Natural killer cell treated with Interleukin-12 subunit alpha and Interleukin-12 subunit beta and Interleukin-15 and Interleukin-18, amount 100 ng/mL, for 72 hours (primary cell): ENCODE results near the gene DPP10. TPM values are rescaled to one million over a fixed set of nuclear protein-coding genes. Genes with fewer than 3 reads are reported as not detected.
"Not testable (repeated sequence)": the region's sequence is repeated elsewhere in the genome, so short reads cannot be mapped to it uniquely, and the experiment has no call there.

ENCODE experiments used
- ATAC-seq, 2 donors: fragments of 150-1000 bp; cut with Tn5 transposase in 1 of 2; sonication (Bioruptor Pico), chemical (Tn5 transposase) in 1 of 2; 2 replicates each; pipeline ENCODE4 v1.10.0; 2021
- DNase-seq: peaks from one replicate; pipeline ENCODE4 v3.0.0; 2022; ENCODE audit warnings: low spot score
- H3K27ac Mint-ChIP-seq, 2 donors: 1 replicate in 1 of 2; 2 replicates in 1 of 2; pipeline ENCODE4 v1.8.0; 2022; ENCODE audit warnings: mixed read lengths in 2 of 2, mild to moderate bottlenecking in 1 of 2, moderate library complexity in 1 of 2
- H3K27me3 Mint-ChIP-seq, 2 donors: 1 replicate in 1 of 2; 2 replicates in 1 of 2; pipeline ENCODE4 v1.8.0; 2022; ENCODE audit warnings: mixed read lengths in 2 of 2
- H3K36me3 Mint-ChIP-seq: one replicate; pipeline ENCODE4 v1.8.0; 2022; ENCODE audit warnings: mixed read lengths
- H3K4me1 Mint-ChIP-seq, 2 donors: 1 replicate in 1 of 2; 2 replicates in 1 of 2; pipeline ENCODE4 v1.8.0; 2022; ENCODE audit warnings: low read depth in 2 of 2, mixed read lengths in 2 of 2, mild to moderate bottlenecking in 1 of 2
- H3K4me3 Mint-ChIP-seq: one replicate; pipeline ENCODE4 v1.8.0; 2022; ENCODE audit warnings: mixed read lengths
- H3K9me3 Mint-ChIP-seq: 2 replicates; pipeline ENCODE4 v1.8.0; 2022; ENCODE audit warnings: mixed read lengths
- total RNA-seq, 2 donors: library from RNA; stranded (reverse); gene quantifications; one replicate each; pipeline ENCODE4 v1.2.3, GENCODE V29; 2022

DPP10 gene
- total RNA-seq, 2 donors from 2014 or later: not detected

DNA sequence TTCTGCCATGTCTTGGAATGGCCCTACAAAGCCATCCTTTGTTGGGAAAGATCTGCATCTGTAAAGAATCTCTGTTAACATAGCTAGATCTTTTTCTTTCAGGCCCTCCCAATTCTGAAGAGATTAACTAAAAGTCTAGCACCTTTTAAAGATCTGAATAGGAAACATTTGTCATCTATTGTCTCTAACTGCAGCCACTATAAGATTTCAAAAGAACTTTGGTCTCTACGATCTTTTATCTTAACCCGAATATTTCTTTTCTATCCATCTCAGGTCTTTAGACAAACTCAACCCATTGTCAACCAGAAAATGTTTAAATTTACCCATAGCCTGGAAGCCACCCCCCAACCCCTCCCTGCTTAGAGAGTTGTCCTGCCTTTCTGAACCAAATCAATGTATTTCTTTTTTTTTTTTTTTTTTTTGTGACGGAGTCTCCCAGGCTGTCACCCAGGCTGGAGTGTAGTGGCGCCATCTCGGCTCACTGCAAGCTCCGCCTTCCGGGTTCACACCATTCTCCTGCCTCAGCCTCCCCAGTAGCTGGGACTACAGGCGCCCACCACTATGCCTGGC, 643.7 kb downstream of the DPP10 start:
- H3K4me3 Mint-ChIP-seq, ATAC-seq, H3K4me1 Mint-ChIP-seq, H3K27ac Mint-ChIP-seq, DNase-seq, H3K27me3 Mint-ChIP-seq: not testable (repeated sequence)
- peaks cover 24% of the 10 kb centered on the region for H3K9me3 Mint-ChIP-seq
- peaks cover 12% of the 10 kb centered on the region for H3K36me3 Mint-ChIP-seq

- no peak overlapping the region for H3K4me3 Mint-ChIP-seq
- no peaks in the 10 kb centered on the region for H3K36me3 Mint-ChIP-seq
- peaks cover 15% of the 10 kb centered on the region for H3K9me3 Mint-ChIP-seq
- no peak for ATAC-seq
- H3K27ac Mint-ChIP-seq: no peak overlapping the region
- H3K4me1 Mint-ChIP-seq: no peaks in the 10 kb centered on the region
- DNase-seq: no peak
- H3K27me3 Mint-ChIP-seq: no peaks in the 10 kb centered on the region
Observed at GRCh38 chr2:115094441-115094840, 652.0 kb downstream of the DPP10 start.

DNA sequence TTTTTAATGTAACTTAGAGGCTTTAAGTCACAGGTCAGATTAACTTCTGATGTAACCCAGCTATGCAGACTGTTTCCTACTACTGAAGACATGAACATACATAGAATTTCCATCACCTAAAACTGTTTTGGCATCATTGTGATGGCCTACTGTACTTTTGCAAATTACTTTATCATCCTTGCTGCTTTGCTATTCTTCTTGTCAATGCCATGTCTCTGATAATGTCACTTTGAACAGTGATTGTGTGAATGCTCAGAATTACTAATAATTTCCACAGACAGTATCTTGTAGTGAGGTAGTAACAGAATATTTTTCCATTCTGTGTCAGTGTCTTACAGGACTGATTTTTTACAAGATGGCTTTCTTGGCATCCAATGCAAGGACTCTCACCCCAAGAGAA, 663.5 kb downstream of the DPP10 start:
- ATAC-seq (no peak), DNase-seq (no peak)
- Mint-ChIP-seq H3K27me3 (no peaks in the 10 kb centered on the region), H3K4me3 (no peak overlapping the region), H3K36me3 (no peaks in the 10 kb centered on the region), H3K9me3 (peaks cover 5% of the 10 kb centered on the region), H3K4me1 (no peaks in the 10 kb centered on the region), H3K27ac (no peak overlapping the region)

DNA sequence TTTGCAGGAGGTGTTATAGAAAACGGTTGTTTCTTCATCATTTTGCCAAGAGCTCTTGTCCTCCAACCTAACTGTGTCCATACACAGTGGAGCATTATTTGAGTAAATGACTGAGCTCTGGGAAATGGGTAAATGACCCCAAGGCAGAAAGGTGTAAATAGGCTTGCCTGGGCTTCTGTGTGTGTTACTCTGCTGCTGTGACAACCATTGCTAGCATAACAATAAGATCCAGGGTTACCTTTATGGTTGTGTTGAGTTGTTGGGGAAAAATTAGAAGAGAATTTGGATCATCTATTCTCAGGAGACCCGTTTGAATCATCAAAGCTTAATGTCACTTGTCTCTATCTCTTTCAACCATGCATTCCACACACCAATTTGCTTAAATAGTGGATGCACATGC, 672.7 kb downstream of the DPP10 start:
- Mint-ChIP-seq H3K27me3 (no peaks in the 10 kb centered on the region), H3K4me3 (no peak overlapping the region), H3K36me3 (no peaks in the 10 kb centered on the region), H3K27ac (no peak overlapping the region), H3K9me3 (peaks cover 15% of the 10 kb centered on the region), H3K4me1 (no peaks in the 10 kb centered on the region)
- no peak for ATAC-seq
- DNase-seq: no peak

- Mint-ChIP-seq H3K27me3 (no peaks in the 10 kb centered on the region), H3K9me3 (peaks cover 14% of the 10 kb centered on the region), H3K36me3 (no peaks in the 10 kb centered on the region), H3K4me3 (no peak overlapping the region), H3K27ac (no peak overlapping the region), H3K4me1 (no peaks in the 10 kb centered on the region)
- DNase-seq (no peak), ATAC-seq (no peak)
Observed at GRCh38 chr2:115118306-115118705, 675.9 kb downstream of the DPP10 start.

GRCh38 chr2:115119086-115119485, 676.6 kb downstream of the DPP10 start:
- Mint-ChIP-seq H3K27ac (no peak overlapping the region), H3K36me3 (no peaks in the 10 kb centered on the region), H3K27me3 (no peaks in the 10 kb centered on the region), H3K4me3 (no peak overlapping the region), H3K9me3 (peaks cover 14% of the 10 kb centered on the region), H3K4me1 (no peaks in the 10 kb centered on the region)
- DNase-seq (no peak), ATAC-seq (no peak)

- DNase-seq: no peak
- Mint-ChIP-seq H3K4me1 (no peaks in the 10 kb centered on the region), H3K27me3 (no peaks in the 10 kb centered on the region), H3K27ac (no peak overlapping the region), H3K4me3 (no peak overlapping the region), H3K9me3 (peaks cover 17% of the 10 kb centered on the region), H3K36me3 (no peaks in the 10 kb centered on the region)
- ATAC-seq: no peak
Observed at GRCh38 chr2:115122701-115123100, 680.3 kb downstream of the DPP10 start.

GRCh38 chr2:115124817-115125216, 682.4 kb downstream of the DPP10 start:
- no peaks in the 10 kb centered on the region for H3K27me3 Mint-ChIP-seq
- H3K4me3 Mint-ChIP-seq: no peak overlapping the region
- DNase-seq (no peak), ATAC-seq (no peak)
- peaks cover 18% of the 10 kb centered on the region for H3K9me3 Mint-ChIP-seq
- H3K27ac Mint-ChIP-seq: no peak overlapping the region
- H3K36me3 Mint-ChIP-seq: no peaks in the 10 kb centered on the region
- H3K4me1 Mint-ChIP-seq: no peaks in the 10 kb centered on the region

- DNase-seq: no peak
- H3K9me3 Mint-ChIP-seq: peaks cover 14% of the 10 kb centered on the region
- no peak overlapping the region for H3K4me3 Mint-ChIP-seq
- H3K27me3 Mint-ChIP-seq: no peaks in the 10 kb centered on the region
- no peak overlapping the region for H3K27ac Mint-ChIP-seq
- no peaks in the 10 kb centered on the region for H3K36me3 Mint-ChIP-seq
- H3K4me1 Mint-ChIP-seq: no peaks in the 10 kb centered on the region
- no peak for ATAC-seq
Observed at GRCh38 chr2:115129536-115129935, 687.1 kb downstream of the DPP10 start.

GRCh38 chr2:115160531-115161080, 718.2 kb downstream of the DPP10 start:
- peaks cover 0 to 4% of the 10 kb centered on the region in 2 donors for H3K4me1 Mint-ChIP-seq
- no peak overlapping the region for H3K27ac Mint-ChIP-seq
- no peaks in the 10 kb centered on the region for H3K36me3 Mint-ChIP-seq
- ATAC-seq: no peak
- no peak overlapping the region for H3K4me3 Mint-ChIP-seq
- DNase-seq: no peak
- no peaks in the 10 kb centered on the region for H3K9me3 Mint-ChIP-seq
- peaks cover 6 to 18% of the 10 kb centered on the region in 2 donors for H3K27me3 Mint-ChIP-seq

- DNase-seq: no peak
- H3K9me3 Mint-ChIP-seq: no peaks in the 10 kb centered on the region
- no peak overlapping the region for H3K4me3 Mint-ChIP-seq
- peaks cover 0 to 4% of the 10 kb centered on the region in 2 donors for H3K4me1 Mint-ChIP-seq
- H3K27ac Mint-ChIP-seq: no peak overlapping the region
- H3K27me3 Mint-ChIP-seq: peaks cover 6 to 18% of the 10 kb centered on the region in 2 donors
- no peaks in the 10 kb centered on the region for H3K36me3 Mint-ChIP-seq
- no peak for ATAC-seq
Observed at GRCh38 chr2:115161081-115161770, 718.8 kb downstream of the DPP10 start.

- H3K9me3 Mint-ChIP-seq: no peaks in the 10 kb centered on the region
- H3K36me3 Mint-ChIP-seq: no peaks in the 10 kb centered on the region
- DNase-seq (no peak), ATAC-seq (no peak)
- H3K4me3 Mint-ChIP-seq: no peak overlapping the region
- no peak overlapping the region for H3K27ac Mint-ChIP-seq
- peaks cover 6 to 18% of the 10 kb centered on the region in 2 donors for H3K27me3 Mint-ChIP-seq
- peaks cover 0 to 4% of the 10 kb centered on the region in 2 donors for H3K4me1 Mint-ChIP-seq
Observed at GRCh38 chr2:115161771-115162493, 719.5 kb downstream of the DPP10 start.

DNA sequence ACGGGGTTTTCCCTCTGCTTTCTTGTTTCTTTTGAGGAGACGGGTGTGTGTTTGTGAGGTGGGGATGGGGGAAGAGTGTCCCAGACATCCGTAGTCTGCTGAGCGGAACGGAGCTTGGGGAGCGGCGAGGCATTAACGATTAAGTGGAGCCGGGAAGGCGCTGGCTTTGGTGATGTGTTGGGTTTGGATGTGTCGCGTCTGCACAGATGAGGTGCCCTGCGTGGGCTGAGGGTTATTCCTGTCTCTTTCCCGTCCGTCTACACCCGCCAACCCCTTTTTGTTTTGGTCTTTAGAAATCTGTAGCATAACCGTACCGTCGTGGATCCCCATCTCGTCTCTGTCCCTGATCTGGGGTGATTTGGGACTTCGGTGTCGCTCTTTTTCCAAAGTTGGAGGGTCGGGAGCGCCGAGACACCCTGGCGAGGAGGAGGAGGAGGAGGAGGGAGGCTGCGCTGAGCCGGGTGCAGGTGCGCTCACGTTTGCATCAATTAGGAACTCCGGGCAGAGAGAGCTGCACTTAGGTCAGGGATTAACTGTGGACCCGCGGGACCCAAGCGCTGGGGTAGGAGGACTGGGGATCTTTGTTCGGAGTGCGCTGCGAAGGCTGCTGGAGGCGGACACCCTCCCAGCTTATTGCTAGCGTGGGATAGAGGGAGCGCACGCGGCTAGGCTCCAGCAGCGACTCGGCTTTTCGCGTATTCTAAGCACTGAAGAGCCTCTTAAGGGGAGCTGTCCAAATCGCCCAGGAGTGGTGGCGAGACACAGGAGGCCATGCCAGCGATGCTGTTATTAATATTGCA, 720.3 kb downstream of the DPP10 start:
- ATAC-seq (no peak), DNase-seq (no peak)
- H3K27ac Mint-ChIP-seq: no peak overlapping the region
- no peak overlapping the region for H3K4me3 Mint-ChIP-seq
- peaks cover 6 to 18% of the 10 kb centered on the region in 2 donors for H3K27me3 Mint-ChIP-seq
- H3K4me1 Mint-ChIP-seq: peaks cover 0 to 4% of the 10 kb centered on the region in 2 donors
- H3K9me3 Mint-ChIP-seq: no peaks in the 10 kb centered on the region
- H3K36me3 Mint-ChIP-seq: no peaks in the 10 kb centered on the region
